A549 (cell line): Measurements from ENCODE around the gene MCM7.
A peak's percentile ranks its signal among the peaks of the same experiment; 100 is the strongest.

Source experiments
- CBX8 ChIP-seq: fragments of 200-600 bp; sonication (generic); IDR thresholded peaks from 2 replicates; pipeline ENCODE4 v1.6.1; 2016
- EP300 ChIP-seq, 2 experiments: fragments of >200 bp; sonication (Bioruptor Twin); formaldehyde crosslinking; IDR thresholded peaks; 2 replicates in 1 of 2; 3 replicates in 1 of 2; pipeline ENCODE4 v1.6.1; 2016 to 2017
- HOXA7 ChIP-seq: fragments of 250-450 bp; sonication (Bioruptor Pico); IDR thresholded peaks from 2 replicates; pipeline ENCODE4 v1.5.0; 2020; ENCODE audit warnings: mild to moderate bottlenecking, moderate library complexity
- HOXB5 ChIP-seq: fragments of 250-450 bp; sonication (Bioruptor Pico); IDR thresholded peaks from 2 replicates; pipeline ENCODE4 v1.5.0; 2020; ENCODE audit warnings: mild to moderate bottlenecking, moderate library complexity
- KDM1A ChIP-seq: fragments of 200-600 bp; sonication (generic); IDR thresholded peaks from 2 replicates; pipeline ENCODE4 v1.6.1; 2016; ENCODE audit warnings: low read depth, mild to moderate bottlenecking
- PHF8 ChIP-seq: fragments of 200-600 bp; sonication (generic); IDR thresholded peaks from 2 replicates; pipeline ENCODE4 v1.6.1; 2016; ENCODE audit warnings: low read depth, mild to moderate bottlenecking, antibody characterized with exemption, moderate library complexity, borderline replicate concordance
- POLR2A ChIP-seq: IDR thresholded peaks from 2 replicates; pipeline ENCODE4 v1.6.1; 2012; ENCODE audit warnings: mild to moderate bottlenecking, low read length
- TF ChIP-seq, protein P1 (sequence below): fragments of >200 bp; sonication (Bioruptor Twin); formaldehyde crosslinking; IDR thresholded peaks from 3 replicates; pipeline ENCODE4 v1.5.1; 2016
- TF ChIP-seq, protein P2 (sequence below): fragments of 200-600 bp; sonication (generic); IDR thresholded peaks from 2 replicates; pipeline ENCODE4 v1.6.1; 2016; ENCODE audit warnings: antibody characterized with exemption, mild to moderate bottlenecking, moderate library complexity
- TF ChIP-seq, protein P3 (sequence below): fragments of 150-350 bp; IDR thresholded peaks from 2 replicates; pipeline ENCODE4 v1.6.1; 2014; ENCODE audit warnings: low read depth, mild to moderate bottlenecking, low read length
- TF ChIP-seq, protein P4 (sequence below): fragments of 250-450 bp; sonication (Bioruptor Pico); IDR thresholded peaks from 2 replicates; pipeline ENCODE4 v1.5.0; 2021; ENCODE audit warnings: mild to moderate bottlenecking, moderate library complexity, borderline replicate concordance

DNA sequence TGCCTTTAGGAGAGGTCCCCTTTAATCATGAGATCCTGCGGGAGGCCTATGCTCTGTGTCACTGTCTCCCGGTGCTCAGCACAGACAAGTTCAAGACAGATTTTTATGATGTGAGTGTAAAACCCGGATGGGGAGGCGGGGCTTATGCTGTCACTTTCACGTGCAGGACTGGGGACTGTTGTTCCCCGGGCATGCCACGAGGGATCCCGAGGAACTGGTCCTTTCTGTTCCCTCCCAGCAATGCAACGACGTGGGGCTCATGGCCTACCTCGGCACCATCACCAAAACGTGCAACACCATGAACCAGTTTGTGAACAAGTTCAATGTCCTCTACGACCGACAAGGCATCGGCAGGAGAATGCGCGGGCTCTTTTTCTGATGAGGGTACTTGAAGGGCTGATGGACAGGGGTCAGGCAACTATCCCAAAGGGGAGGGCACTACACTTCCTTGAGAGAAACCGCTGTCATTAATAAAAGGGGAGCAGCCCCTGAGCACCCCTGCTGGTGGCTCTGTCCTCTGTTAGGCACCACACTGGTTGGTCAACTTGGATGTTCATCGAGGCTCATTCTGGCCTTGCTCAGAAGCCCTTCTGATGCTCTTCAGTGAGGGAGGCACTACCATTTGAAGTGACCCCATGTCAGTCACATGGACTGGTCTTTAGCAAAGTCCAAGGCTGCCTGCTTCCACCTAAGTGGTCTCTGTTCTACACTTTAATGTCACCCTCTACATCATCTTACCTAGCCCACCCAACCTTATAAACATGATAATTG is 9.6 kb downstream of the MCM7 start:
- TF ChIP-seq, protein P1, sequence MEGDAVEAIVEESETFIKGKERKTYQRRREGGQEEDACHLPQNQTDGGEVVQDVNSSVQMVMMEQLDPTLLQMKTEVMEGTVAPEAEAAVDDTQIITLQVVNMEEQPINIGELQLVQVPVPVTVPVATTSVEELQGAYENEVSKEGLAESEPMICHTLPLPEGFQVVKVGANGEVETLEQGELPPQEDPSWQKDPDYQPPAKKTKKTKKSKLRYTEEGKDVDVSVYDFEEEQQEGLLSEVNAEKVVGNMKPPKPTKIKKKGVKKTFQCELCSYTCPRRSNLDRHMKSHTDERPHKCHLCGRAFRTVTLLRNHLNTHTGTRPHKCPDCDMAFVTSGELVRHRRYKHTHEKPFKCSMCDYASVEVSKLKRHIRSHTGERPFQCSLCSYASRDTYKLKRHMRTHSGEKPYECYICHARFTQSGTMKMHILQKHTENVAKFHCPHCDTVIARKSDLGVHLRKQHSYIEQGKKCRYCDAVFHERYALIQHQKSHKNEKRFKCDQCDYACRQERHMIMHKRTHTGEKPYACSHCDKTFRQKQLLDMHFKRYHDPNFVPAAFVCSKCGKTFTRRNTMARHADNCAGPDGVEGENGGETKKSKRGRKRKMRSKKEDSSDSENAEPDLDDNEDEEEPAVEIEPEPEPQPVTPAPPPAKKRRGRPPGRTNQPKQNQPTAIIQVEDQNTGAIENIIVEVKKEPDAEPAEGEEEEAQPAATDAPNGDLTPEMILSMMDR = no peak
- TF ChIP-seq, protein P2, sequence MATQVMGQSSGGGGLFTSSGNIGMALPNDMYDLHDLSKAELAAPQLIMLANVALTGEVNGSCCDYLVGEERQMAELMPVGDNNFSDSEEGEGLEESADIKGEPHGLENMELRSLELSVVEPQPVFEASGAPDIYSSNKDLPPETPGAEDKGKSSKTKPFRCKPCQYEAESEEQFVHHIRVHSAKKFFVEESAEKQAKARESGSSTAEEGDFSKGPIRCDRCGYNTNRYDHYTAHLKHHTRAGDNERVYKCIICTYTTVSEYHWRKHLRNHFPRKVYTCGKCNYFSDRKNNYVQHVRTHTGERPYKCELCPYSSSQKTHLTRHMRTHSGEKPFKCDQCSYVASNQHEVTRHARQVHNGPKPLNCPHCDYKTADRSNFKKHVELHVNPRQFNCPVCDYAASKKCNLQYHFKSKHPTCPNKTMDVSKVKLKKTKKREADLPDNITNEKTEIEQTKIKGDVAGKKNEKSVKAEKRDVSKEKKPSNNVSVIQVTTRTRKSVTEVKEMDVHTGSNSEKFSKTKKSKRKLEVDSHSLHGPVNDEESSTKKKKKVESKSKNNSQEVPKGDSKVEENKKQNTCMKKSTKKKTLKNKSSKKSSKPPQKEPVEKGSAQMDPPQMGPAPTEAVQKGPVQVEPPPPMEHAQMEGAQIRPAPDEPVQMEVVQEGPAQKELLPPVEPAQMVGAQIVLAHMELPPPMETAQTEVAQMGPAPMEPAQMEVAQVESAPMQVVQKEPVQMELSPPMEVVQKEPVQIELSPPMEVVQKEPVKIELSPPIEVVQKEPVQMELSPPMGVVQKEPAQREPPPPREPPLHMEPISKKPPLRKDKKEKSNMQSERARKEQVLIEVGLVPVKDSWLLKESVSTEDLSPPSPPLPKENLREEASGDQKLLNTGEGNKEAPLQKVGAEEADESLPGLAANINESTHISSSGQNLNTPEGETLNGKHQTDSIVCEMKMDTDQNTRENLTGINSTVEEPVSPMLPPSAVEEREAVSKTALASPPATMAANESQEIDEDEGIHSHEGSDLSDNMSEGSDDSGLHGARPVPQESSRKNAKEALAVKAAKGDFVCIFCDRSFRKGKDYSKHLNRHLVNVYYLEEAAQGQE = no peak
- TF ChIP-seq HOXA7 (CRISPR knock-in tag) = peak; percentile 88
- TF ChIP-seq CBX8 = no peak
- no peak for TF ChIP-seq EP300 (IDR thresholded peaks at IDR 0.05)
- no peak for TF ChIP-seq HOXB5 (CRISPR knock-in tag)
- TF ChIP-seq POLR2A = no peak
- TF ChIP-seq, protein P3, sequence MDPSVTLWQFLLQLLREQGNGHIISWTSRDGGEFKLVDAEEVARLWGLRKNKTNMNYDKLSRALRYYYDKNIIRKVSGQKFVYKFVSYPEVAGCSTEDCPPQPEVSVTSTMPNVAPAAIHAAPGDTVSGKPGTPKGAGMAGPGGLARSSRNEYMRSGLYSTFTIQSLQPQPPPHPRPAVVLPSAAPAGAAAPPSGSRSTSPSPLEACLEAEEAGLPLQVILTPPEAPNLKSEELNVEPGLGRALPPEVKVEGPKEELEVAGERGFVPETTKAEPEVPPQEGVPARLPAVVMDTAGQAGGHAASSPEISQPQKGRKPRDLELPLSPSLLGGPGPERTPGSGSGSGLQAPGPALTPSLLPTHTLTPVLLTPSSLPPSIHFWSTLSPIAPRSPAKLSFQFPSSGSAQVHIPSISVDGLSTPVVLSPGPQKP = no peak
- TF ChIP-seq, protein P4, sequence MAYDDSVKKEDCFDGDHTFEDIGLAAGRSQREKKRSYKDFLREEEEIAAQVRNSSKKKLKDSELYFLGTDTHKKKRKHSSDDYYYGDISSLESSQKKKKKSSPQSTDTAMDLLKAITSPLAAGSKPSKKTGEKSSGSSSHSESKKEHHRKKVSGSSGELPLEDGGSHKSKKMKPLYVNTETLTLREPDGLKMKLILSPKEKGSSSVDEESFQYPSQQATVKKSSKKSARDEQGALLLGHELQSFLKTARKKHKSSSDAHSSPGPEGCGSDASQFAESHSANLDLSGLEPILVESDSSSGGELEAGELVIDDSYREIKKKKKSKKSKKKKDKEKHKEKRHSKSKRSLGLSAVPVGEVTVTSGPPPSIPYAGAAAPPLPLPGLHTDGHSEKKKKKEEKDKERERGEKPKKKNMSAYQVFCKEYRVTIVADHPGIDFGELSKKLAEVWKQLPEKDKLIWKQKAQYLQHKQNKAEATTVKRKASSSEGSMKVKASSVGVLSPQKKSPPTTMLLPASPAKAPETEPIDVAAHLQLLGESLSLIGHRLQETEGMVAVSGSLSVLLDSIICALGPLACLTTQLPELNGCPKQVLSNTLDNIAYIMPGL = no peak
- no peak for TF ChIP-seq KDM1A
- TF ChIP-seq PHF8 = no peak
